HEK293T (cell line): ENCODE results near the gene SULT1C2.

ENCODE experiments used
- ARNT ChIP-seq: fragments of 450-650 bp; IDR thresholded peaks from 2 replicates; pipeline ENCODE4 v1.6.1; 2017; ENCODE audit warnings: mild to moderate bottlenecking
- BHLHE40 ChIP-seq: fragments of 450-650 bp; IDR thresholded peaks from 2 replicates; pipeline ENCODE4 v1.6.1; 2016; ENCODE audit warnings: mild to moderate bottlenecking, moderate library complexity, borderline replicate concordance
- ELF4 ChIP-seq: fragments of 450-650 bp; IDR thresholded peaks from 2 replicates; pipeline ENCODE4 v1.6.1; 2017; ENCODE audit warnings: antibody characterized with exemption
- FOXA1 ChIP-seq: fragments of 450-650 bp; IDR thresholded peaks from 2 replicates; pipeline ENCODE4 v1.6.1; 2016; ENCODE audit warnings: mild to moderate bottlenecking
- FOXK2 ChIP-seq: fragments of 450-650 bp; IDR thresholded peaks from 2 replicates; pipeline ENCODE4 v1.6.1; 2016; ENCODE audit warnings: mild to moderate bottlenecking
- HDGF ChIP-seq: fragments of 450-650 bp; IDR thresholded peaks from 2 replicates; pipeline ENCODE4 v1.6.1; 2017; ENCODE audit warnings: antibody characterized with exemption, borderline replicate concordance
- SP1 ChIP-seq: fragments of 450-650 bp; IDR thresholded peaks from 2 replicates; pipeline ENCODE4 v1.6.1; 2017
- ZNF384 ChIP-seq: fragments of 450-650 bp; IDR thresholded peaks from 2 replicates; pipeline ENCODE4 v1.6.1; 2016

DNA sequence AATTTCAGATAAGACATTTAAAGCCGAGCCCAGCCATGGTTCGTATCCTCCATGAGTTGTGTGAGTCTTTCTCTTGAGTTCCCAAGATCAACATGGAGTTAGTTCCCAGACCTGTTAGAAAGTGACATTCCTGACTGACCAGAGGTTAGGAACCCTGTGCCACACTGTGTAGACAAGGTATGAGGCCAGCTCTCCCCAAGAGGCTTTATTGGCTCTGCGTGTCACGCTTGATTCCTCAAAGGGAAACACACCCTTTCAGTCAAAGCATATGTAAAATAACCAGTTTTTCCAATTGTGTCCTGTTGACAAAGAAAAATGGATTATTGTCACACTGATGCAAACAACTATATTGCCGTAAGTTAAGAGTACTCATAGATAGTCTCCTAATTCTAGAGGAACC, 47.7 kb upstream of the SULT1C2 start:
- TF ChIP-seq FOXK2 = no peak
- no peak for TF ChIP-seq ELF4
- TF ChIP-seq ARNT = no peak
- no peak for TF ChIP-seq FOXA1
- TF ChIP-seq BHLHE40 = no peak
- no peak for TF ChIP-seq HDGF
- TF ChIP-seq SP1 = no peak
- no peak for TF ChIP-seq ZNF384
